Stimulated activated effector memory CD8-positive, alpha-beta T cell treated with anti-CD3 and anti-CD28 coated beads, Interleukin-12 subunit alpha, Interleukin-12 subunit beta, amount 100 ng/mL, for 72 hours (primary cell): ENCODE results near the gene PHF5A.
"Not testable (repeated sequence)": the region's sequence is repeated elsewhere in the genome, so short reads cannot be mapped to it uniquely, and the experiment has no call there.

Source experiments
- ATAC-seq: fragments of 150-1000 bp; cut with Tn5 transposase; 2 replicates; pipeline ENCODE4 v1.10.0; 2021
- DNase-seq, 2 donors: peaks; one replicate each; pipeline ENCODE4 v3.0.0; 2021 to 2022; ENCODE audit warnings: low spot score in 2 of 2
- H3K27ac Mint-ChIP-seq: one replicate; pipeline ENCODE4 v1.8.0; 2022; ENCODE audit warnings: mild to moderate bottlenecking, mixed read lengths
- H3K36me3 Mint-ChIP-seq: one replicate; pipeline ENCODE4 v1.8.0; 2022; ENCODE audit warnings: mild to moderate bottlenecking, mixed read lengths
- H3K4me1 Mint-ChIP-seq: one replicate; pipeline ENCODE4 v1.8.0; 2022; ENCODE audit warnings: mixed read lengths
- H3K4me3 Mint-ChIP-seq: one replicate; pipeline ENCODE4 v1.8.0; 2022; ENCODE audit warnings: mild to moderate bottlenecking, mixed read lengths
- H3K9me3 Mint-ChIP-seq: one replicate; pipeline ENCODE4 v1.8.0; 2022; ENCODE audit warnings: mixed read lengths

The PHF5A gene

GRCh38 chr22:41478473-41478872 lies 10.0 kb upstream of the PHF5A start:
- peaks cover 11% of the 10 kb centered on the region for H3K36me3 Mint-ChIP-seq
- H3K4me3 Mint-ChIP-seq, result no peak overlapping the region
- peak overlapping the region; percentile 60 for H3K27ac Mint-ChIP-seq
- ATAC-seq (no peak), DNase-seq (no peak)
- no peaks in the 10 kb centered on the region for H3K9me3 Mint-ChIP-seq
- H3K4me1 Mint-ChIP-seq, result peaks cover 53% of the 10 kb centered on the region

GRCh38 chr22:41474872-41475451 lies 6.5 kb upstream of the PHF5A start:
- Mint-ChIP-seq H3K27ac (peak overlapping the region; percentile 23), H3K4me1 (peaks cover 43% of the 10 kb centered on the region), H3K4me3 (no peak overlapping the region), H3K36me3 (peaks cover 13% of the 10 kb centered on the region), H3K9me3 (no peaks in the 10 kb centered on the region)
- no peak for ATAC-seq
- no peak for DNase-seq

GRCh38 chr22:41471568-41471967 lies 3.1 kb upstream of the PHF5A start:
- H3K9me3 Mint-ChIP-seq, result no peaks in the 10 kb centered on the region
- H3K4me3 Mint-ChIP-seq, result no peak overlapping the region
- H3K4me1 Mint-ChIP-seq, result peaks cover 40% of the 10 kb centered on the region
- DNase-seq (no peak), ATAC-seq (no peak)
- H3K36me3 Mint-ChIP-seq, result peaks cover 38% of the 10 kb centered on the region
- no peak overlapping the region for H3K27ac Mint-ChIP-seq

GRCh38 chr22:41470886-41471285 lies 2.4 kb upstream of the PHF5A start:
- DNase-seq, result no peak
- no peak for ATAC-seq
- no peaks in the 10 kb centered on the region for H3K9me3 Mint-ChIP-seq
- H3K36me3 Mint-ChIP-seq, result peaks cover 41% of the 10 kb centered on the region
- H3K4me1 Mint-ChIP-seq, result peaks cover 40% of the 10 kb centered on the region
- H3K4me3 Mint-ChIP-seq, result peak overlapping the region; percentile 18
- no peak overlapping the region for H3K27ac Mint-ChIP-seq

GRCh38 chr22:41469218-41469851 lies 843 bp upstream of the PHF5A start:
- Mint-ChIP-seq H3K4me1 (peaks cover 40% of the 10 kb centered on the region), H3K27ac (peak overlapping the region; percentile 99), H3K9me3 (no peaks in the 10 kb centered on the region), H3K4me3 (peak overlapping the region; percentile 87), H3K36me3 (peaks cover 55% of the 10 kb centered on the region)
- no peak for ATAC-seq
- DNase-seq, result no peak

GRCh38 chr22:41461901-41462300 lies 6.6 kb downstream of the PHF5A start:
- H3K27ac Mint-ChIP-seq, result no peak overlapping the region
- peaks cover 100% of the 10 kb centered on the region for H3K36me3 Mint-ChIP-seq
- no peak for ATAC-seq
- no peaks in the 10 kb centered on the region for H3K9me3 Mint-ChIP-seq
- no peak for DNase-seq
- peaks cover 8% of the 10 kb centered on the region for H3K4me1 Mint-ChIP-seq
- H3K4me3 Mint-ChIP-seq, result no peak overlapping the region

- peaks cover 89% of the 10 kb centered on the region for H3K36me3 Mint-ChIP-seq
- not testable (repeated sequence) for H3K4me3 Mint-ChIP-seq, ATAC-seq, H3K4me1 Mint-ChIP-seq, H3K9me3 Mint-ChIP-seq, DNase-seq, H3K27ac Mint-ChIP-seq
Observed at GRCh38 chr22:41460071-41460470, 8.4 kb downstream of the PHF5A start.

- H3K36me3 Mint-ChIP-seq, result peaks cover 83% of the 10 kb centered on the region
- no peak overlapping the region for H3K4me3 Mint-ChIP-seq
- H3K9me3 Mint-ChIP-seq, result no peaks in the 10 kb centered on the region
- DNase-seq (no peak), ATAC-seq (no peak)
- H3K27ac Mint-ChIP-seq, result no peak overlapping the region
- H3K4me1 Mint-ChIP-seq, result peaks cover 6% of the 10 kb centered on the region
Observed at GRCh38 chr22:41459431-41459830, 9.1 kb downstream of the PHF5A start.

GRCh38 chr22:41458161-41458728 lies 10.2 kb downstream of the PHF5A start:
- Mint-ChIP-seq H3K36me3 (peaks cover 77% of the 10 kb centered on the region), H3K27ac (peak overlapping the region; percentile 80)

GRCh38 chr22:41448189-41448808 lies 20.2 kb downstream of the PHF5A start:
- peak overlapping the region; percentile 99 for H3K4me3 Mint-ChIP-seq
- peaks cover 54% of the 10 kb centered on the region for H3K36me3 Mint-ChIP-seq
- H3K9me3 Mint-ChIP-seq, result no peaks in the 10 kb centered on the region
- H3K27ac Mint-ChIP-seq, result peak overlapping the region; percentile 99
- peak; percentile 79 for ATAC-seq
- peaks cover 20% of the 10 kb centered on the region for H3K4me1 Mint-ChIP-seq
- DNase-seq, result peak; percentile 72 to 92

More at GRCh38 chr22:41458161-41458728, 10.2 kb downstream of the PHF5A start:
- ATAC-seq (no peak), DNase-seq (no peak)
- peaks cover 8% of the 10 kb centered on the region for H3K4me1 Mint-ChIP-seq
- no peaks in the 10 kb centered on the region for H3K9me3 Mint-ChIP-seq
- no peak overlapping the region for H3K4me3 Mint-ChIP-seq

- Mint-ChIP-seq H3K4me1 (peaks cover 17% of the 10 kb centered on the region), H3K27ac (peak overlapping the region; percentile 99), H3K36me3 (peaks cover 57% of the 10 kb centered on the region), H3K4me3 (peak overlapping the region; percentile 99), H3K9me3 (no peaks in the 10 kb centered on the region)
- DNase-seq (peak; percentile 43 to 85), ATAC-seq (peak; percentile 16)
Observed at GRCh38 chr22:41447435-41448188, 20.9 kb downstream of the PHF5A start.

- Mint-ChIP-seq H3K4me1 (peaks cover 17% of the 10 kb centered on the region), H3K36me3 (peaks cover 65% of the 10 kb centered on the region), H3K27ac (peak within 1 kb of the TSS; percentile 99), H3K9me3 (no peaks in the 10 kb centered on the region), H3K4me3 (peak within 1 kb of the TSS; percentile 99)
- peak; percentile 80 for ATAC-seq
- peak; percentile 91 to 96 for DNase-seq
Observed at GRCh38 chr22:41446639-41447434, 21.7 kb downstream of the PHF5A start, which contains the start of gene TOB2. Gene TOB2 (minus strand): TSS chr22:41446801. CDS start chr22:41437345, 9,456 bp downstream.

GRCh38 chr22:41446057-41446501 lies 22.4 kb downstream of the PHF5A start:
- H3K36me3 Mint-ChIP-seq, result peaks cover 72% of the 10 kb centered on the region
- H3K9me3 Mint-ChIP-seq, result no peaks in the 10 kb centered on the region
- H3K4me3 Mint-ChIP-seq, result peak overlapping the region; percentile 99
- peaks cover 17% of the 10 kb centered on the region for H3K4me1 Mint-ChIP-seq
- H3K27ac Mint-ChIP-seq, result peak overlapping the region; percentile 99
- ATAC-seq (no peak), DNase-seq (no peak)
